Vagina (tissue), 2 donors: ENCODE results near the gene NXPH3. TPM values are rescaled to one million over a fixed set of nuclear protein-coding genes. Genes with fewer than 3 reads are reported as not detected.

Source experiments
- DNase-seq, 2 donors: peaks; one replicate each; pipeline ENCODE4 v3.0.0-alpha.2; 2017; ENCODE audit errors: extremely low spot score in 2 of 2
- H3K27ac ChIP-seq: fragments of 200-600 bp; sonication (generic); one replicate; pipeline ENCODE4 v1.5.1; 2019
- H3K27me3 ChIP-seq: fragments of 200-600 bp; sonication (generic); one replicate; pipeline ENCODE4 v1.5.1; 2019
- H3K36me3 ChIP-seq, 2 donors: fragments of 200-600 bp; sonication (generic); one replicate each; pipeline ENCODE4 v1.5.1; 2017 to 2019
- H3K4me1 ChIP-seq: fragments of 200-600 bp; sonication (generic); one replicate; pipeline ENCODE4 v1.5.1; 2019
- H3K4me3 ChIP-seq, 2 donors: fragments of 200-600 bp; sonication (generic); 1 replicate in 1 of 2; 2 replicates in 1 of 2; pipeline ENCODE4 v1.5.1; 2016 to 2019
- H3K9me3 ChIP-seq: fragments of 200-600 bp; sonication (generic); one replicate; pipeline ENCODE4 v1.5.1; 2019
- CTCF ChIP-seq, 3 experiments: fragments of 450-650 bp in 2 of 3; fragments of 200-600 bp in 1 of 3; sonication (generic) in 1 of 3; IDR thresholded peaks; one replicate each; pipeline ENCODE4 v1.5.1; 2017 to 2019; ENCODE audit warnings: antibody characterized with exemption in 3 of 3, mild to moderate bottlenecking in 2 of 3, moderate library complexity in 2 of 3
- POLR2A ChIP-seq, 2 donors: fragments of 450-650 bp; IDR thresholded peaks; one replicate each; pipeline ENCODE4 v1.6.1; 2017; ENCODE audit warnings: antibody characterized with exemption in 2 of 2, mild to moderate bottlenecking in 2 of 2, moderate library complexity in 2 of 2
- POLR2AphosphoS5 ChIP-seq, 2 donors: sonication (generic); formaldehyde crosslinking; IDR thresholded peaks; one replicate each; pipeline ENCODE4 v1.9.0; 2017; ENCODE audit warnings: antibody characterized with exemption in 2 of 2, mild to moderate bottlenecking in 2 of 2, low read depth in 1 of 2; ENCODE audit not compliant: insufficient read depth in 1 of 2
- intact Hi-C: fragments of 100-400 bp; cut with DNase I; formaldehyde crosslinking; loops from one replicate; pipeline ENCODE4 v1.15.1; 2023
- total RNA-seq: library from RNA; depleted of rRNA; stranded (reverse); fragments of >200 nt; gene quantifications from one replicate; pipeline ENCODE4 v1.2.3, GENCODE V29; 2016

NXPH3 gene
- total RNA-seq, 1 donor from 2014 or later: 18.4 TPM

DNA sequence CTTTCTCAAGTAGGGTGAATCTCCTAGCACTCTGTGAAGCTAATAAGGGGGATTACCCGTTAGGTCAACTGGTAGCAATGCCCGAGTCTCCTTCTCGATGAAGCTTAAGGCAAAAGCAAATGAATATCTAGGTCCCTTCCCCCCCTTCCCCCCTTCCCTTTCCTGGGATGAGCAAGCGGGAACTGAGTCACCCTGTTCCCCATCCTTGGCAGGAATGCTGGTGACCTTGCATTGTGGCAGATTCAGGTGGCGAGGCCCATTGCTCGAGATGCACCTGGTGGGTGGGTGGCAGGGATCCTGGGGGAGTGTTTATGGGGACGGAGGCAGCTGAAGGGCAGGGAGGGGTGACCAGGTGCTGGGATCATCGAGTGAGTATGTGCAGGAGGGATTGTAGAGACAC lies 7.1 kb downstream of the NXPH3 start:
- TF ChIP-seq CTCF (IDR thresholded peaks at IDR 0.05) (no peak), POLR2AphosphoS5 (IDR thresholded peaks at IDR 0.05; ENCODE audit: insufficient read depth in 1 of 2, low read depth in 1 of 2) (no peak), POLR2A (IDR thresholded peaks at IDR 0.05) (no peak)
- DNase-seq: no peak
- Histone ChIP-seq H3K4me1 (peaks cover 24% of the 10 kb centered on the region), H3K4me3 (no peak overlapping the region), H3K36me3 (no peaks in the 10 kb centered on the region), H3K27ac (no peak overlapping the region), H3K27me3 (no peaks in the 10 kb centered on the region), H3K9me3 (no peaks in the 10 kb centered on the region)
- intact Hi-C loops: no loop called here

GRCh38 chr17:49583226-49583625 lies 7.6 kb downstream of the NXPH3 start:
- no peak for TF ChIP-seq POLR2A (IDR thresholded peaks at IDR 0.05)

DNA sequence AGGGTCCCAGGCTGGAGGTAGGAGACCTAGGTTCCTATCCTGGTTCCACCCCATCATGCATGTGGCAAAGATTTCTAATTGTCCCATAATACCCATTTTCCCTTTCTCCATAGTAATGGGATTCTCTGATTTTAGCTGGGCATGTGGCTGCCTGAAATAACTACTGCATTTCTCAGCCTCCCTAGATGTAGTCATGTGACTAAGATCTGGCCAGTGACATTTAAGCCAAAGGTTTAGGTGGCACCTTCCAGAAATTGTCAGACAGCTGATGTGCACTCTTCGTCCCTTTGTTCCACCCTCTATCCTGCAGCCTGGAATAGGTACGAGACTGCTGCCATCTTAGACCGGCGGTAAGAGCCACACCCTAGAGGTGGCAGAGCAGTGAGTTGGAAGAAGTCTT lies 8.2 kb downstream of the NXPH3 start:
- Histone ChIP-seq H3K9me3 (no peaks in the 10 kb centered on the region), H3K4me3 (no peak overlapping the region), H3K27me3 (no peaks in the 10 kb centered on the region), H3K36me3 (no peaks in the 10 kb centered on the region), H3K4me1 (peaks cover 14% of the 10 kb centered on the region), H3K27ac (no peak overlapping the region)
- no peak for DNase-seq
- intact Hi-C loops: no loop called here
- no peak for TF ChIP-seq POLR2AphosphoS5 (IDR thresholded peaks at IDR 0.05; ENCODE audit: insufficient read depth in 1 of 2, low read depth in 1 of 2)
- TF ChIP-seq POLR2A (IDR thresholded peaks at IDR 0.05): no peak
- no peak for TF ChIP-seq CTCF (IDR thresholded peaks at IDR 0.05)

More at GRCh38 chr17:49583226-49583625, 7.6 kb downstream of the NXPH3 start:
- intact Hi-C loops: no loop called here
- H3K36me3 ChIP-seq: no peaks in the 10 kb centered on the region
- no peak for DNase-seq
- no peak overlapping the region for H3K4me3 ChIP-seq
- H3K27me3 ChIP-seq: no peaks in the 10 kb centered on the region
- H3K9me3 ChIP-seq: no peaks in the 10 kb centered on the region
- peaks cover 19% of the 10 kb centered on the region for H3K4me1 ChIP-seq
- no peak overlapping the region for H3K27ac ChIP-seq

GRCh38 chr17:49585422-49586027 lies 9.9 kb downstream of the NXPH3 start:
- DNase-seq: no peak
- intact Hi-C loops: no loop called here
- Histone ChIP-seq H3K27ac (no peak overlapping the region), H3K4me3 (no peak overlapping the region), H3K27me3 (no peaks in the 10 kb centered on the region), H3K9me3 (no peaks in the 10 kb centered on the region), H3K4me1 (peaks cover 10% of the 10 kb centered on the region), H3K36me3 (no peaks in the 10 kb centered on the region)
- TF ChIP-seq CTCF (IDR thresholded peaks at IDR 0.05) (no peak), POLR2A (IDR thresholded peaks at IDR 0.05) (no peak), POLR2AphosphoS5 (IDR thresholded peaks at IDR 0.05; ENCODE audit: insufficient read depth in 1 of 2, low read depth in 1 of 2) (no peak)

DNA sequence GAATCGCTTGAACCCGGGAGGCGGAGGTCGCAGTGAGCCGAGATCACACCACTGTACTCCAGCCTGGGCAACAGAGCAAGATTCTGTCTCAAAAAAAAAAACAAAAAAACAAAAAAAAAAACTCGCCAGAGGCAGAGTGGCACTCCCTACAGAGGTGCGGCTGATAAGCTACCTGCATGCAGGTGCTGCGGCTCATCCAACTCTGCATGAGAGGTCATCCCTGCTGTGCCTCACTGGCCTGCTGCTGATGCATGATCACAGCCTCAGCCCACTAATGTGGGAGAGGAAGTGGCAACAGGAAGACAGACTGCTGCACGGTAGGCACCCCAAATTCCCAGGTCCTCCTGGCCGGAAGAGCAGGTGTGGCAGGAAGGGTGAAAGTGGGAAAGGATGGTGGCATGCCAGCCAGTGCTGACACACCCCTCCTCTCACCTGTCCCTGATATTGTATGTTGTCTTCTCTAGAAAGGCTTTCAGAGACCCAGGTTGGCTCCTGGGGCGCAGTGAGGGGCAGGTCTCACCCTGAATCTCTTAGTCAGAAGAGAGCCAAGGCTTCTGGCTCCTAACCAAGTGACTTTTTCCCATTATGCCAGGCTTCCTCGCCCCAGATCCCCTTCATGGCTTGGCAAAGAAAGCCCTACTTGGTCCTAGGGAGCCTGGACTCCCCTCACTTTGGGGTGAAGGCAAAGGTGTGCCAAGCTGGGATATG lies 11.8 kb downstream of the NXPH3 start:
- no peaks in the 10 kb centered on the region for H3K9me3 ChIP-seq
- DNase-seq: no peak
- no peak overlapping the region for H3K27ac ChIP-seq
- intact Hi-C loops: no loop called here
- TF ChIP-seq CTCF (IDR thresholded peaks at IDR 0.05): no peak
- no peak for TF ChIP-seq POLR2AphosphoS5 (IDR thresholded peaks at IDR 0.05; ENCODE audit: insufficient read depth in 1 of 2, low read depth in 1 of 2)
- TF ChIP-seq POLR2A (IDR thresholded peaks at IDR 0.05): no peak
- H3K36me3 ChIP-seq: peaks cover 0 to 2% of the 10 kb centered on the region in 2 donors
- H3K27me3 ChIP-seq: no peaks in the 10 kb centered on the region
- H3K4me3 ChIP-seq: no peak overlapping the region
- H3K4me1 ChIP-seq: peaks cover 5% of the 10 kb centered on the region
